GM19025 (cell line): ENCODE results near the gene CSF3R.

Experiments used
- ATAC-seq: cut with Tn5 transposase; IDR thresholded peaks from one replicate; pipeline ENCODE4 v1.9.1; 2021; ENCODE audit warnings: mild to moderate bottlenecking, low read depth, moderate library complexity; ENCODE audit not compliant: unreplicated experiment

Gene CSF3R

DNA sequence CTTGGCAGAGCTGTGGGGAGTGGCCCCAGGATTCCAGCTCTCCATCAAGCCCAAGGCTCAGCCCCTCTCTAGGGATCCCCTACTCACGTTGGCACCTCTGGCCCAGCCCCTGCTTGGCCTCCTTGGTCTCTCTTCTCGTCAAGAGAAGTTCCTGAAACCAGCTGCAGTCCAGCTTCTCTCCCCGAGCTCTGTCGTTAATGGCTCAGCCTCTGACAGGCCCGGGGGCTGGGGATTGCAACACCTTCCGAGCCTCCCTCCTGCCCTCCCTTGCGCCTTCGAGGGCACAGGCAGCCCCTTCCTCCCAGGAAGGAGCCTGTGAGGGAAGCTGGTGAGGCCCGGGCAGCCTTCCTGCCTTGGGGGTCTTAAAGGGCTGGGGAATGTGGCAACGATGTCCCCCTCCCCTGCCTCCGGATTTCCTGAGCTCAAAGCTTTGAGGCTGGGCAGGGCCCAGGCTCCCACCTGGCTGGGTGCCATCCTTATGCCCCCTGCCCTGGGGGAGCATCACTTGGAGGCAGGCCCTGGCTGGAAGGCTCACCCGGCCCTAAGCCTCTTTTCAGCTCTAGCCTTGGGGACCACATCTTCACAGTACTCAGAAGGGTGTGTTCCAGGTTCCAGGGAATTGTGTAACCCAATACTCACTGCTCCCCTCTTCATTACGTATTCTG lies at the start of gene CSF3R:
Gene CSF3R, minus strand, starts transcription at position 190 of the 665 bp plus-strand sequence. CDS start 3,417 bp downstream, outside the sequence.
- ATAC-seq: no peak

DNA sequence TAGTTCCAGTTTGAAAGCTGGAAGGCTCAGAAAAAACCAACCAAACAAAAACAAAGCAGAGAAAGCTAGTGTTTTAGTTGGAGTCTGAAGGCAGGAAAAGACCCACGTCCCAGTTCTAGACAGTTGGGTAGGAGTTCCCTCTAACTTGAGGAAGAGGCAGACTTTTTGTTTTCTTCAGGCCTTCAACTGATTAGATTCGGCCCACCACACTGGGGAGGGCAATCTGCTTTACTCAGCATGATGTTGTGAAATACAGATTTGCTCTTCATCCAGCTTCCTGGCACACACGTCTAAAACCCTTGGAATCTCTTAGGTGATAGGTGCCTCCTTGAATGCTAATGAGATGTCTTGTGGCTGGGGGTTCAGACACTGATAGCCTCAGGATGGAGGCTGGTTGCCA lies 49.1 kb upstream of the CSF3R start:
- ATAC-seq: no peak

DNA sequence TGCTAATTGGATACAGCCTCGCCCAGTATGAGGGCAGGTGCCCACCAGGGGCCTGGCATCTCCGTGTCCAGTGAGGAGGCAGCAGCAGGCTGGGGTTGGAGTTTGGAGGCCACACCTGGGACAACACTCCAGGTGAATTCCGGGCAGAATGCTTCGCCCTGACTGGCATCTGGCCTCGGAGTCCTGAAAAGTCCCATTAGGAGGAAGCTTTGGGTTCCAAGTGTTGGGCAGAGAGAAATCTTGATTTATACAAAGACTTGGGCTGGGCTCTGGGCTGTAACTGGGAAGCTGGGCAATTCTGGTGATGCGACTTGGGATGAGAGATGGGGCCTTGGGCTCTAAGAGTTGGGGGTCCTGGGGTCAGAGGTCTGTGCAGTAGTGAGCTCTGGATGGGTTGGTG lies 48.1 kb upstream of the CSF3R start:
- ATAC-seq: no peak

DNA sequence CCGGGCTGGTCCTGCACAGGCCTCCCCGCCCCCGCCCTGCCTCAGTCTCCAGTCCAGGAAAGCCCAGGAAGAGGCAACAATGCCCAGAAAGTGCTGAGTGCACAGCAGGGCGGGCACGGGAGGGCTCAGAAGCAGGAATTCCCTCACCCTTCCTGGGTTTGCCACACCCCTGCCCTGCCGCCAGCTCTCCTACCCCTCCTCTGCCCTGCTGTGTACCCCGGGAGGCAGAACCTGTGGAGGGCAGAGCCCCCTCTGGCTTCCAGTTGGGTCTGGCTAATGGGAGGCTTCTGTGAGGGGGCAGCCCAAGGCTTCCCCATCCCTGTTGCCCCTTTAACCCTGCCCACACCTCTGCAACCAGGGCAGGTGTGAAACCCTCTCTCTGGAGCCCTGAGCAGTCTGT lies 47.5 kb upstream of the CSF3R start:
- no peak for ATAC-seq

DNA sequence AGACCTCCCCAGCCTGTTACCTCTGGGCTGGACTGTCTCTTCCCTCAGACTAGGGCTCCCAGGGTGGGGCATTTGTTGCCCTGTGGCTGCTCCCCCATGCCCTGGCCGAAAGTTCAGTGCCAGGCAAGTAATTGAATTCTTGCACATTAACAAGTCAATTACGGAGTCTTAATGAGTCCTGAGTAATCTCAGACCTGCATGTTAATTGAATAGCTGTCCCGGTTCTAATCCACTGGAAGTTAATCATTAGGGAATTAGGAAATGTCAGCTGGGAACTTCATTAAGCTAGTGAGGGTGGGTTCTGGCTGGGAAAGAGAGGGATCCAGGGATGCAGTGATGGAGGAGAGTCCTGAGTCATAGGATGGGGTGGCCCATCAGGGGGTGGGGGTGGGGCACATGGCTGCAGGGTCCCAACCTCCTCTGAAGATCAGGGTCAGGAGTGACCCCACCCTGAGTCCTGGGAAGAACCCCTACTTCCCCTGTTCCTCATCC lies 47.1 kb upstream of the CSF3R start:
- no peak for ATAC-seq

DNA sequence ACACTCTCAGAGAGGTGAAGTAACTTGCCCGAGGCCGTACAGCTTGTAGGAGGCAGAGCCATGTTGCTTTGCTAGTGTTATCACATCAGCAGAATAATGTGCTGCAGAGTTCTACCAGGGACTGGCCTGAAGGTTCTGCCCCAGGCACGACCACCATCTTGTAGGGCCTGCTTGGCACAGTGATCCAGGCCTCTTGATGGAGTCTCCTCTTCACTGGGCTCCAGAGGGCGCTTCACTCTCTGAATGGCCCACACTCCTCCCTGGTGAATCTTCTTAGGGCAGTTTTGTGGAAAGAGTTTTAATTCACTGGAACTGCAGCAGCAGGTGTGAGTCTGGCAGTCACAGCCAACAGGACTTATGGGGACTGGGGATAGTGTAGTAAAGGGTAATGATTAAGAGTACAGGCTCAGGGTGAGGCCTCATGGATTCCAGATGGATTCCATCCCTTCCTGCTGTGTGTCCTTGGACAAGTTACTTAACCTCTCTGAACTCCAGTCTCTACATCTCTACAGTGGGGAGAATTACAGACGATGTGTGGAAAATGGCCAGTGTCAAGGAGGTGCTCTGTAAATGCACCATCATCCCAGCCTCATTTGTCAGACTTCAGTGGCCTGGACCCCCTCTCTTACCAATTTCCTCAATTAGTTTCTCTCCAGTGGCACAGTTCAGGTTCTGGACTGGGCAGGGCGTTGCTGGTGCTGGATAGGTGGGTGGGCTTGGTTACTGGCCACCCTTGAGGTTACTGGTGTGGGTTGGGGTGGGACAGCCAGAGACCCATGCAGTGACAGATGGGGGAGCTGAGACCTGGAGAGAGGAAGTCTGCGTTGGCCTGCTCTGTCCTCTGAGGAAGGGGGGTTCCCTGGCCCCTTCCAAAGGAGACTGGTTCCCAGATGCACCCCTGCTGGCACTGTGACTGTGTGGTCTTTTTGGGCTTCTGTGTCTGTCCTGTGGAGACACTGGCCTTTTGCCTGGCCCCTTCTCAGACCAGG lies 45.9 kb upstream of the CSF3R start:
- no peak for ATAC-seq

DNA sequence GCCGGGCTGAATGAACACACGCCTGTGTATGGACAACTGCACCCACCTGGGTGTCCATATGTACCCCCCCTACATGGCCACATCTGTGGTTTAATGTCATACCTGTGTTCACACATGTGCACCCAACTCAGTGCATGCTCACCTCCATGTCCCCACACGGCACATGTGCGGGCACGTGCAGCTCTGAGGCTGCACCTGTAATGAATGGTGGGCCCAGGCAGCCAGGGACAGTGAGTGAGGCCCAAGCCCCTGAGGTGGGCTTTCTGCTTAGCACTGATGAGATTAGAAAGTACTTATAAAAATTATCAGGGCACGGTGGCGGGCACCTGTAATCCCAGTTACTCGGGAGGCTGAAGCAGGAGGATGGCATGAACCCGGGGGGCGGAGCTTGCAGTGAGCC lies 42.5 kb upstream of the CSF3R start:
- no peak for ATAC-seq

DNA sequence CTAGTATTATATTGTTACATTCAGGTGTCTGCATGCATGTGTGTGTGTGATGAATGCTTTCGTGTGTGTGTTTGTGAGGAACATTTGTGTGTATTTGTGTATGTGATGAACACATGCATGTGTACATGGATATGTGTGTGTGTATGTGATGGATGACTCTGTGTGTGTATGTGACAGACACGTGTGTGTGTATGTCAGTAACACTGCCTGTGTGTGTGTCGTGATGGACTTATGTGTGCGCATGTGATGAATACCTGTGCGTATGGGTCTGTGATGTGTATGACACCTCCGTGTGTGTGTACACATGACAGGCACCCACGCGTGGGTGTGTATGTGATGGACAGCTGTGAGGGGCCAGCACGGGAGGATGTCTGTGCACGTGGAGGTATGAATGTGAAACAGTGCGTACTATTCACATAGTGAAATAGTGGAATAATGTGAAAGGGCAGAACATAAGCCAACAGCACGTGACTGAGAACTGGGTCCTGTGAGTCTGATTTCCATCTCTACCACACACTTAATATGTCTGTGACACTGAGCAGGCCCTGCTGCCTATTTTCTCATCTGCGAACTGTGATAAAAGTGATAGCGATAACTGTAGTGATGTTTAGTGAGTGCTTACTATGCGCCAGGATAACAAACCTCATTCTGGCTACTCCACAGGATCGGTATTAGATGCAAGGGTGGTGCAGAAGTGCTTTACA lies 41.8 kb upstream of the CSF3R start:
- ATAC-seq: no peak

DNA sequence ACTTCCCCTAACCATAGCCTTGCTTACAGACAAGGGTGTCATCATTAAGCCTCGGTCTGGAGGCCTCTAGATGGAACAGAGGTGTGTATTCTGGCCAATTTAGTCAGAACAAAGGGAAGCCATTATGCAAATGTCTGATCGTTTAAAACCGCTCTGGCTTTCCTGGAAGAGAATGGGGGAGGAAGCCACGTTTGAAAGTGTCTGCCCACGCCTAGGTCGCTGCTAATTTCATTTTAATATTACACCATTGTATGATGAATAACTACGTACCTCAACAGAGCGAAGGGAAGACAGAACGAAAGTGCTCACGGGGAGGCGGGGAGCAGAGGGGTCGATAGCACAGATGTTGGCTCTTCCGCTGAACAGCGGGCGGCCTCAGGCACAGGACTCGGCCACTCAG lies 41.1 kb upstream of the CSF3R start:
- ATAC-seq: no peak

DNA sequence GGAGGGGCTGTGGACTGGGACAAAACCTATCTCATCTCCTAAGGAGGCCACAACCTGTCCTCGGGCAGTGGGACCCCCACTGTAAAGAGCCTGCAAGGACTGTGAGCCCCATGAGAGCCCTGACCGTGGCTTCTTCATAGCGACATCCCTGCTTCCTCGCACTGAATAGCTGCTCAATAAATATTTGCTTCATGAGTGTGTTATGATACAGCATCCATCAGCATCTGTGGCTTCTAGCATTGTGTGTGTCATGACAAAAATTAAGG lies 40.5 kb upstream of the CSF3R start:
- no peak for ATAC-seq

DNA sequence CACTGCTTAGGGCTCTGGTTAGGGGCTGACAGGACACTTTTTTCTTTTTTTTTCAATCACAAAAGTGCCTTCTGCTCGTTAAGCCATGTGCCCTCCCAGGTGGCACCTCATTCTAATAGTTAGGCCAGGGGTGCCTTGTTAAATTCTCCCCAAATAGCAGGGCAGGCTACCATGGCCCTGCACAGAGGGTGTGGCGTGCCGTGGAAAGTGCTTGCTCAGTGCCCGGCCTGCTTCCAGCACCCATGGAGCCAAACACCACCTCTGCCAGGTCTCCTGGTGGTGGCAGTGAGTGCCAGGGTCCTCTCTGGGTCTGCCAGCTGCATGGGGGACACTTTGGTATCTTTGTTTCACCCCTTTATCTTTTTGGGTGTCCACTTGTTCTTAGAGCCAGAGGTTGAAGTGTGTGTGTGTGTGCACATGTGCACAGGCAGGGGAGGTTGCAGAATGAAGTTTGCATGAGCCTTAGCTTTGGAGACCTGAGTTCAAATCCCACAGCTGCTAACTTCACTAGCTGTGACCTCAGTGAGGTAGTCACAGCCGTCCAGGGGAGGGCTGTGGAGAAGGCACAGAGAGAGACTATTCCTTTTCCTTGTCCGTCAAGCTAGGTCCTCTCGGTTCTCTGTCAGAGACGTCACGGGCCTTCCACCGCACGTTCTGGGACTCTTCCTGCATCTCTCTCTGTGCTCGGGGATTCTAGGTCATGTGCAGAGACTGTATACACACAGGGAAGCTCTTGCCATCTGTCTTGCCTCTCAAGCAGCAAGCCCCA lies 39.9 kb upstream of the CSF3R start:
- no peak for ATAC-seq

DNA sequence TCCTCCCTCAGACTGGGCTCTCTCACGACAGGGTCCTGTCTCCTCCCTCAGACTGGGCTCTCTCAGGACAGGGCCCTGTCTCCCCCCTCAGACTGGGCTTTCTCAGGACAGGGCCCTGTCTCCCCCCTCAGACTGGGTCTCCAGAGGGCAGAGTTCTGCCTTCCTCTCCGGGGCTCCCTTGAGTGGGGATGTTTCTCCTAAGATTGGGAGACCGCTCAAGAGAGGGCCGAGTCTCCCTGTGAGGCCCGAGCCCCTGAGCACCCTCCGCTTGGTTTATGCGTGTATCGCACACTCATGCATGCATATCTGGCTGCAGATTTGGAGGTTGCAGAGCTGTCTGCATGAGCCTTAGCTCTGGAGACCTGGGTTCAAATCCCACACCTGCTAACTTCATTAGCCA lies 39.3 kb upstream of the CSF3R start:
- no peak for ATAC-seq

DNA sequence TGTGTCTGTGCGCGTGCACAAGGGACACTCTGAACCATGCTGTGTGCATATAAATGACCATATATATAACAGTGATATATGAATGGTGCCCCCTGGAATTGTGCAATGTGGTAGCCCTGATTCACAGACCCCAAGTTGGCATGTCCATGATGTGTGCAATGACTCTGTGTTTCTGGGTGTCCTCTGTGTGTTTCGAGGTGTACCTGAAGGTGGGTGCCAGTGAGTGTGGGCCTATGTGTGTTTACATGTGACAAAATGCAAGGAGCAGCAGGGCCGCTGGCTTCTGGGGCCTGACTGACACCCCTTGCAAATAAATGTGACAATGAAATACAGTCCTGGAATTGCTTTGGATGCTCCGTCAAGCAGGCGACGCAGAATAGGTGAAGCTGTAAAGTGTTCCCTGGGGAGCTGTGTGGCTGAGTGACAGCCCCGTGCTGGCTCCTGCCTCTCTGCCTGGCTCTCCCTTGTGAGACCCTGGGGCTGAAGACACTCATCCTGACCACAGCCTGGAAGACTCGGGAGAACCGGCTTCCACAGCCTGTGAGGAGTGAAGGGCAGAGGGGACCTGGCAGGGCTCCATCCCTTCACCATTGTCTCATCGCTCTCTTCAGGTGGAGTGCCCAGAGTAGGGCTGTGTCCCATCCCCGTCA lies 38.2 kb upstream of the CSF3R start:
- ATAC-seq: no peak

DNA sequence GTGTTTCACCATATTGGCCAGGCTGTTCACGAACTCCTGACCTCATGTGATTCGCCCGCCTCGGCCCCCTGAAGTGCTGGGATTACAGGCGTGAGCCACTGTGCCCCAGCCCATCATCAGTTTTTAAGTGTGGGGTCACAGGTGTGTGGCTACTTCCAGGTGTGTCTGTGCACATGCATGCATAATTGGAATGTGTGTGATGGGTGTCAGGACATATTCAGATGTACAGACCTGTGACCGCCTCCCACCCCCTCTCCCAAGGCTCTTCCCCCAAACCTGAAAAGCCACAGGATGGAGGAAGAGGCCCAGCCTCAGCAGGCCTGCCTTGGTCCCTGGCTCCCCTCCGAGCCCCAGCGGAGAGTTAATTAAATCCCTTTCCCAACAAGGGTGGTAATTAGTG lies 37.3 kb upstream of the CSF3R start:
- ATAC-seq: no peak

DNA sequence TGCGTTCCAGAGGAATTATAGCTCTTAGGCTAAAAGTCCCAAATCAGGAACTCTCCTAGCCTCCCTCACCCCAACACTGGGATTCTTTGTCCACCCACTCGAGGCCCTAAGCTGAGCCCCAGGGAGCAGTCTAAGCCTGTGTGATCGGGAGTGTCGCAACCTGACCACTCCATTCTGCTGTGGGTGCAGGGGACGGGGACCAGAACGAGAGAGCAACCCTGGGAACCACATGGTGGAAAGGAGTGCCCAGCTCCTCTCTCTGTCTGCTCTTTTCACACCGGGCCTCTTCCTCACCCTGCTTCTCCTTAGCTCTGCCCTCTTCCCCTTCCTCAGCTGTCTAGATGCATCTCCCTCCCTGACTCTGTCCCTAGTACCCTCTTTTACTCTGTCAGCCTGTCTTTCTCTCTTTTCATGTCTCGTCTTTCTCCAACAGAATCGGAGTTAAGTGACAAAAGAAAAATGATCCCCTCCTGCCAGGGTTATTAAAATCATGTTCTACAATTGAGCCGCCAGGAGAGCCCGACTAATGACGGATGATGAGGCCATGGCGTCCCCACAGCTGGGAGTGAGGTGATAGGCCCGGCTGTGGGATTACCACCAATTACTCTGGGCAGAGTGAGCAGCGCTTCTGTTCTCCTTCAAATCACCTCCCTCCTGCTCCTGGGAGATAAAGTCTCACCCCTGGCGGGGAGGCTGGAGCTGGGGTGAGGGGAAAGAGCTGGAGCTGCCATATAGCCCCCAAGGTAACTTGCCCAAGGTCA lies 34.5 kb upstream of the CSF3R start:
- ATAC-seq: no peak

DNA sequence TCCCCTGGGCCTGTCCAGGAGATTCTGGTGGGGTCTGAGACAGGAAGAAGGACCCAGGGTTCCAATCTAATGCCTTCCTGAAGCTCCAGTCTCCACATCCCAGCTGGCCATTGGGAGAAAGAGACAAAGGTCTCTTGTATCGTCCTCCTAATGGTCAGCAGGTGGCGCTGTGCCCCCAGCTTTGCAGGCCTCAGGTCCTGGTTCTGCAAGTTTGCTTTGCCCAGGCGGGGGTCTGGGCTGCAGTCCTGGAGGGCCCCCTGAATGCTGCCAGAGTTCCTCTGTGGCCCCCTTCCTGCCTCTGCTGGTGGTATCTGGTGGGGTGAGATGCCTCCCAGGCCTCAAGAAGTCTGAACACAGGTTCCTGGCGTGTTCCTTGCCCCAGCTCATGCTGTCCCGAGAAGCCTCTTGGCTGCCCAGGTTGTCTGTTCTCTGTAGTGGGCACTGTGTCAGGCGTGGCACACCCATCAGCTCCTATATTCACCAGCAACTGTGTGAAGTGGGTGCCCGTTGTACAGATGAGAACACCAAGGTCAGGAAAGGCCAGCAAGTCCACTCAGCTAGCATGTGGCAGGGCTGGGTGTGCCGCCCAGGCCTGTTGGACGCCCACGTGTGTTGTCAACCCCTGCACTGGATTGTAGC lies 33.8 kb upstream of the CSF3R start:
- ATAC-seq: no peak

DNA sequence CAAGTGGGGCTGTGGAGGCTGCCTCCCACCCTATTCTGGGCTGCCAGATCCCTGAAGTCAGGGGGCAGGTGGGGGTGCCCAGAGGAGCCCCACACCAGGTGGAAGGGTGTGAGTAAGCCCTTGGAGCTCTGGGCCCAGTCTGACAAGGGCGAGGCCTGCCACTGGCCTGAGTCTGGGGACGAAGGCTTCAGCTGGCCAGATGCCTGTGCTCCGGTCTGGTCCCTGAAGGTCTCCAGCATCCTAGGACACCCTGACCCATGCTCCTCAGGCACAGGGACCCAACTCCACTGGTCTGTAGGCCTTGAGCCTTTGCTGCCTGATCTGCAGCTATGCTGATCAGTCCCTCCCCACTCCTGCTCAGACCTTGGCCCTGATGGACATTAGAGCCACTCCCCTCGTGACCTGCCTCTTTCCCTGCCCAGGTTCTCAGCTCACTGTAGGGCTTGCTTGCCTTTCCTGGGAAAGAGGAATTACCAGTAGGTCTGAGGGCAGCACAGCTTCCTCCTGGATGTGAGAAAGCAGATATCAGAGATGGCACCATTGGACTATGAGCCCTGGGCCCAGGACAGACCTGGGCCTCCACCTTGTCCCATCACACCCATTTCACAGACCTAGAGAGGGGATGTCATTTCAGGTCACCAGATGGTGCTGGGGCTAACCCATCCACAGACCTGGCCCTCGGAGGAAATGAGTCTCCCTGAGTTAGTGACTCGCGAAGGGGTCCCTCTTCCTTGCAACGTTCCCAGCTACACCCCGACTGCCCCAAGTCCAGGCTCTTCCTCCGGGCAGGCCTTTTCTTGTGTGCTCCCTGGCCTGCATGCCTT lies 32.8 kb upstream of the CSF3R start:
- no peak for ATAC-seq

DNA sequence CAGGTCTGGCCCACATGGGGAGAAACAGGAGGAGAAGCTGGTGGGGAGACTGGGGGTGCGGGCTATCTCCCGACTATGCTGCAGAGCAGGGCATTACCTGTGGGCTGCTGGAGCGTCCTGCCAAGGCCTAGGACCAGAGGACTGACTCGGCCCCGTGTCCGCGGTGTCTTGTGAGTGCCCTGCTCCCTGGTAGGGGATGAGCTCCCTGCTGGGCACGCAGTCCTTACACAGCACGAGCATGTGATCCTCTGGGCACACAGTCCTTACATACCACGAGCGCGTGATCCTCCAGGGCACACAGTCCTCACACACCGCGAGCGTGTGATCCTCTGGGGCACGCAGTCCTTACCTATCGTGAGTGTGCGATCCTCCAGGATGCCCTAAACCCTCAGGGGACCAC lies 31.8 kb upstream of the CSF3R start:
- ATAC-seq: no peak
